GM19023 (cell line): ENCODE data around the gene GSTT4.
"Not testable (repeated sequence)": the region's sequence is repeated elsewhere in the genome, so short reads cannot be mapped to it uniquely, and the experiment has no call there.

Experiments used
- ATAC-seq: cut with Tn5 transposase; IDR thresholded peaks from one replicate; pipeline ENCODE4 v1.9.1; 2021; ENCODE audit warnings: mild to moderate bottlenecking, moderate library complexity; ENCODE audit not compliant: unreplicated experiment

Gene GSTT4

DNA sequence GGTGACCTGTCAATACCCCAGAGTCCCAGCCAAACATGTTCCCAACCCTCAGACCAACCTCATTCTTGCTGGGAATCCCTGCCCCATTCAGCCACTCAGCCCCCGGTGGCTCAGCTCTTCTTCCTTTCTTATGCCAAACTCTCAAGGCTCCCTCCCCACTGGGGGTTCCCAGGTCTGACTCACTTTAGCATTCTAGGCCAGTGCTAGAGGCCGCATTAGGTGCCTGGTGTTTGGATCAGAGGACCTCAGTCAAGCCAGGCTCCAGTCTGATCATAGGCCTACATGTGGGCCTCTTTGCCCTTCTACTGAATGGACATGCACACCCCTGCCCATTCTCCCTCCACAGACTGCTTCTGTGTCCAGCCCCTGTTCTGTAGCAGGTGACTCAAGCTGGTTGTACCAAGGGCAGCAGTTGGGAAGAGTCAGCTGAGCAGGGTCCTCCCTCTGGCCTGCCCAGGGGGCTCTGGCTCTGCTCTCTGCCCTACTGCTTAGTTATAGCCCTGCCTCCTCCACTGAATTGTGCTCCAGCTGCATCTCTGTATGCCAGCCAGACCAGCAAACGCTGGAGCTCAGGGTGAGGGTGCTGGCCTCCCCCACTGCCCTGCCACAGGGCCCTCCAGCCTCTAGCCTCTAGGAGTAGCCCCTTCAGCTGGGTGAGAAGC, 15.5 kb downstream of the GSTT4 start:
- ATAC-seq, result not testable (repeated sequence)

DNA sequence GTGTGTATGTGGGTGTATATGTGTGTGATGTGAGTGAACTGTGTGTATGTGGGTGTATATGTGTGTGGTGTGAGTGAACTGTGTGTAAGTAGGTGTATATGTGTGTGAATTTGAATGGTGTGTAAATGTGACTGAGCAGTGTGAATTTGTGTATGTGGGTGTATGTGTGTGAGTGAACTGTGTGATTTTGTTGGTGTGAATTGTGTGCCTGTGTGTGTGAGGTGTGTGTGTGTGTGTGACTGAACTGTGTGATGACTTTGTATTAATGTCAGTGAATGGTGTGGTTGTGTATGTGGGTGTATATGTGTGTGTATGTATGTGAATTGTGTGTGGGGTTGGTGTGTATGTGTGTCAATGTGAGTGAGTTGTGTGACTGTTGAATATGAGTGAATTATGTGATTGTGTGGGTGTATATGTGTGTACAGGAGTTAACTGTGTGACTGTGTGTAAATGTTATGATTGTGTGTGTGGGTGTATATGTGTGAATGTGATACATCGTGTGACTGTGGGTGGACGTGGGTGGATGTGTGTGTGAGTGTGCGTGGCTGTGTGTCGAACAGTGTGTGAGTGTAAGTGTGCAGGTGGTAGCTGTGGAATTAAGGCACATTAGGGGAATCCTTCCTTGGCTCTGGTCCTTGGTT, 18.6 kb downstream of the GSTT4 start:
- ATAC-seq, result not testable (repeated sequence)

DNA sequence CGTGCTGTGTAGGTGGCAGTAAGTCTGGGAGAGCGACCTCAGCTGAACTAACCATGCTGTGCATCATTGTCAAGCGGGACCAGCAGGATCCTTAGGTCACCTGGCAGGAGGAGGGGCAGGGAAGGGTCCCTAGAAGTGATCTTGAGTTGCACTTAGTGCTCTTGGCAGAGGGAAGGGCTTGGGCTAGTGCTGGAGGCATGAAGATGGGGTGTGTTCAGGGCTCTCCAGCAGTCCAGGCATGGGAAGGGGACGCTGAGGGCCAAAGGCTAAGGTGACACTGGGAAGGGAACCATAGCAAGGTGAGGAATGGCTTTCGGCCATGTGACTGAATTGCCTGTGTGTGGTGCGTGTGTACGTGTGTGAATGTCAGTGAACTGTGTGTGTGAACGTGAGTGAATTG, 19.2 kb downstream of the GSTT4 start:
- not testable (repeated sequence) for ATAC-seq

DNA sequence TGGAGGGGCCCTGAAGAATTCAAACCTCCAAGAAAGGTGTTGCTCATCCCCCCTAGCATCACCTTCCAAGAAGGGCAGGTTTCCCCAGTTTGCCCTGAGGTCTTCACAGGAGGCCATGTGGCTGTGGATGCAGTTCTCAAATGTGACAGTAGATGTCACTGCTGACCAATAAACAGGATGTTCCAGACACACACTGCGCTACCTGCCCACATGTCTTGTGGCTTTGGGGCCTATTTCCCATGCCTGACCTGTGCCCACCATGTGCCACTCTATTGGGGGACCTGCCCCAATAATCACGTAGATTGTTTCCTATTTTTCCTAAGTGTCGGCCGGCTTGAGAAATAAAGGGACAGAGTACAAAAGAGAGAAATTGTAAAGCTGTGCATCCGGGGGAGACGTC, 20.8 kb downstream of the GSTT4 start:
- no peak for ATAC-seq

DNA sequence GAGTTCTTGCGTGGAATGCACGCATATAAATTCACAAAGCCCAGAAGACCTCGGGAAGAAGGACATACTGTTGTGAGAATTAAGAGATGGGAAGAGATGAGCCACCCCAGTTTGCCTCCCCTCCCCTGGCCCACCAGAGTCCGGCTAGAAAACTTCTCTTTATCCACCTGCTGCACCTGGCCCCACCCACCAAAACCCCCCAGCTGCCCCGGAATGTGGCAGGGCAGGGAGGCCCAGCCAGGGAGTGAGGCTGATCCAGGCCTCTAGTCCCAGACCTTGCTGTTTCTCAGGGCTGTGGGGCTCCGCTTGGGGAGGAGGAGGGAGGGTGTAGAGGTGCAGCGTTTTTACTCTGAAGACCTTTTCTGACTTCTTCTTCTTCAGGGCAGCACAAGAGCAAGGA, 24.7 kb downstream of the GSTT4 start:
- ATAC-seq, result not testable (repeated sequence)

DNA sequence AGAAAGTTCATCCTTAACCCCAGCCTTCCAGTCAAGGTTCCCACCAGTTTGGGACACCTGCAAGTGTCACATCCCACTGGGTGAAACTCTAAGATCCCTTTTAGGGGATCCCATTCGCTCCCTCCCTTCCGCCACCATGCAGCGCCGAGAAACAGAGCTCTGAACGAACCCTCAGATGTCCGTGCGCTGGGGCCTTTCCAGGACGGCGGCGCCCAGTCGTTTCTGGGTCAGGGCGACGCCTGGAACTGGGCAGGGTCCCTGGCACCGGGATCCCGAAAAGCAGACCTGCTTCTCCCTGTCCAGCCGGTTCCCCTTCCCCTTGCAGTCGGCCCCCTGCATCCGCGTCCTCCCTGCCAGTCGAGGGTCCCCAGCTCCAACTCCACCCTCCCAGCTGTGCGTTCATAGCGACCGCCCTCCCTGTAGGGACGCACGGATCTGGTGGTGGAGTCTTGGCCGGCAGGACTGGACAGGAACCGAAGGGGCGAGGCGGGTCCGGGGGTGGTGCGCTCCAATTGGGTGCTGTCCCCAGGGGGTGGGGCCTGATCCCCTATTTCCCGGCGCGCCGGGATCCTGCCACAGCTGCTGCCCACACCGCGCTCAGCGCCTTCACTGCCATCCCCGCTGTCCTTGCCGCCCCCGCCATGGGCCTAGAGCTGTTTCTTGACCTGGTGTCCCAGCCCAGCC, 25.6 kb downstream of the GSTT4 start, which contains the start of gene GSTT2:
Gene GSTT2, plus strand, starts transcription at position 578 of the 684 bp plus-strand sequence.
- ATAC-seq, result not testable (repeated sequence)

DNA sequence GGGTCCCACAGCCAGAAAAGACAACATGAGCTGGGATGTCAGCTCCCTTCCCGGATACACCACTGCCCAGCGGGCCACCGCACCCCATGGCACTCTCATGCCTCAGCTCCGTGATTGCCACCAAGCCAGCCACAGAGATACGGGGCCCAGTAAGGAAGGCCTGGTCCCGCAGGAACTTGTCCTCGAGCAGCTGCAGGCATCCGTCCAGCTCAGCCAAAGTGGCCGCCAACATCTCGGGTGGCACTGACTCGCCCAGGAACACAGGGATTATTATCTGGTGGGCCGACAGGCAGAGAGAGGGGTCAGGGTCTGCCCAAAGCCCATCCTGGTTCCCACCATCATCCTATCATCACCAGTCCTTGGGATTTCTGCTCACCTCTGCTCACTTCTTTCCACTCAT, 27.9 kb downstream of the GSTT4 start:
- not testable (repeated sequence) for ATAC-seq

DNA sequence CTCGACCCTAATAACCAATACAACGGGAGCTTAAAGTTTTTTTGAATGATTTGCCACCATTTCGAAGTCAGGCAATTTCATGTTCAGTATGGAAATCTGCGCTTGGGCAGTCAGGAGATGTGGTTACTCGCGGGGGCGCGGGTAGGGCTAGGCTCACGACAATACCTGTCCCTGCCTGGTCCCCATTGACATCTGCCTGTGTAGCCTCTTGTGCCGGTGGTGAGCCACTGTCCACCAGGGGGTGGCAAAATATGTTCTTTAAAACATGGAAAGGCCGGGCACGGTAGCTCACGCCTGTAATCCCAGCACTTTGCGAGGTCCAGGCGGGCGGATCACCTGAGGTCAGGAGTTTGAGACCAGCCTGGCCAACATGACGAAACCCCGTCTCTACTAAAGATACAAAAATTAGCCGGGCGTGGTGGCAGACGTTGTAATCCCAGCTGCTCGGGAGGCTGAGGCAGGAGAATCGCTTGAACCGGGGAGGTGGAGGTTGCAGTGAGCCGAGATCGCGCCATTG, 30.4 kb downstream of the GSTT4 start:
- peak; percentile 35 for ATAC-seq

DNA sequence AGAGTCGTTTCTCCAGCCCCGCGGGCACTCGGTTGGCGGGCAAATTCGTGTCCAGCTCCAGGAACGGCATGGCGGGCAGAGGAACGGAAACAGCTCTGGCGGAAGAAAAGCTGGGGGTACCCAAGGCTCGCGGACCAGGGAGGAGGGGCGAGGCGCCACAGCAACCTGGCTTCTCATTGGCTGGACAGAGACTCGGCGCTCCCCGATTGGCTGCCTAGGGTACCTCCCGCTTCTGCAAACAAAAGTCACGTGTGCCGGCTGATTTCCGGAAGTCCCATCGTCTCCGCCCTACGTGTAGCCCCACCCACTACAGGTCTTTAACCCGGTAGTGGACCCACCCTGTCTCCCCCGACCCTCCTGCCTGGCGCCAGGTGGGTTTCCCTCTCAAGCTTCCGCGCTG, 30.9 kb downstream of the GSTT4 start, which contains the start of gene DDT:
Gene DDT, minus strand, starts transcription at position 97 of the 400 bp plus-strand sequence. Its CDS starts 27 bp downstream, at position 70.
- peak; percentile 86 for ATAC-seq

DNA sequence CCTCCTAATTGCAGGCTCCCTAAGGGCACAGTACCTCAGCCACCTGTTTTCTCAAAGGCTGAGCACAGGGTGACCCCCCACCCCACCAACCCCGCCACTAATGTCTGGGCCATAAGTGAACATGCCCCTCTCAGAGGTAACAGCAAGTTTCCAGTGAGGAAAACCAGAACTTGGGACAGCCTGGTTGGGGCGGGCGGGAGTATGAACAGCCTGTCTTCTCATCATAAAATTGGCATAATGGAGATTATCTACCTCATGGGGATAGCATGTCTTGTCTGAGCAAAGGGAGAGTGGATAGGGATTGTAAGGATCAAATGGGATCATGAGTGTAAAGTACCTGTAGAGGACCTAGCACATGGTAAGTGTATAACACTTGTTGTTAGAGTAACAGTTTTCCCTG, 33.3 kb downstream of the GSTT4 start:
- not testable (repeated sequence) for ATAC-seq

DNA sequence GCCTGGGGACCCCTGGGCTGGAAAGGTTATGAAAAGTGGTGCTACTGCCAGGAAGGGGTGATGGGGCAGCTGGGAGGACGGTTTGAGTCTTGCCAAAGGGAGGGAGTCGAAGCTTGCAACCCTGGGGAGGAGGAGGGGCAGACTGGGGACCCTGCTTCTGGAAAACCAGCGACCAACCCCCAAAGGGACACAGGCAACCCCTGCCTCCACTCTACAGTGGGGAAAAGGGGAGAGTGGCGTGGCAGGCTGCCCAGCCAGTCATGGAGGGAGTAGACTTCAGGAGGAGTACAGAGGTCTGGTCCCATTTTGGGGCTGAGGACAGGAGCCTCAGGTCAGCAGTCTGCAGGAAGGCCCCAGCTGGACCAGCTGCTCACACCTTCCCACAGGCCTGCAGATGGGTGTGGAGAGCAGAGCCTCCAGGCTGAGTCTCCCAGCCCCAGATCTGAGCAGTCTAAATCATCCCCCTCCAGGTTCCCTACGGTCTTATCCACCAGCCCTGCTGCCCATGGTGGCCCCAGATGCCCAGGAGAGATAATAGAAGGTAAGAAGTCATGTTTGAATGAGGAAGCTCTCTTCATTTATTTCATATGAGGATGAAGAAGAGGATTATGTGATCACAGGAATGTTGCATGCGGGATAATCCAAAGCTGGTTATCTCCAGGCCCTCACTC, 34.3 kb downstream of the GSTT4 start:
- no peak for ATAC-seq

DNA sequence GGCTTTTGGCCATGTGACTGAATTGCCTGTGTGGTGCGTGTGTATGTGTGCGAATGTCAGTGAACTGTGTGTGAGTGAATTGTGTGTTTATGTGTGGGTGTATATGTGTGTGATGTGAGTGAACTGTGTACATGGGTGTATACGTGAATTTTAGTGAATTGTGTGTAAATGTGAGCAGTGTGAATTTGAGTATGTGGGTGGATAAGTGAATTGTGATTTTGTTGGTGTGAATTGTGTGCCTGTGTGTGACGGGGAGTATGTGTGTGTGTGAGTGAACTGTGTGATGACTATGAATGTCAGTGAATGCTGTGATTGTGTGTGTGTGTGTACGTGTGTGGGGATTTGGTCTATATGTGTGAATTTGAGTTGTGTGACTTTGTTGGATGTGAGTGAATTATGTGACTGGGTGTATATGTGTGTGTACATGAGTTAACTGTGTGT, 35.0 kb downstream of the GSTT4 start:
- ATAC-seq, result no peak

DNA sequence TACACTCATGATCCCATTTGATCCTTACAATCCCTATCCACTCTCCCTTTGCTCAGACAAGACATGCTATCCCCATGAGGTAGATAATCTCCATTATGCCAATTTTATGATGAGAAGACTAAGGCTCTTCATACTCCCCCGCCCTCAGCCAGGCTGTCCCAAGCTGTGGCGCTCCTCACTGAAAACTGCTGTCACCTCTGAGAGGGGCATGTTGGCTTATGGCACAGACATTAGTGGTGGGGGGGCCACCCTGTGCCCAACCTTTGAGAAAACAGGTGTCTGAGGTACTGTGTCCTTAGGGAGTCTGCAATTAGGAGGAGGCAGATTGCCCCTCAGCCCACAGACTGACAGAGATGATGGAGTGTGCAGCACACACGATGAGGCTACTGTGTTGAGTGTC, 36.2 kb downstream of the GSTT4 start:
- no peak for ATAC-seq

DNA sequence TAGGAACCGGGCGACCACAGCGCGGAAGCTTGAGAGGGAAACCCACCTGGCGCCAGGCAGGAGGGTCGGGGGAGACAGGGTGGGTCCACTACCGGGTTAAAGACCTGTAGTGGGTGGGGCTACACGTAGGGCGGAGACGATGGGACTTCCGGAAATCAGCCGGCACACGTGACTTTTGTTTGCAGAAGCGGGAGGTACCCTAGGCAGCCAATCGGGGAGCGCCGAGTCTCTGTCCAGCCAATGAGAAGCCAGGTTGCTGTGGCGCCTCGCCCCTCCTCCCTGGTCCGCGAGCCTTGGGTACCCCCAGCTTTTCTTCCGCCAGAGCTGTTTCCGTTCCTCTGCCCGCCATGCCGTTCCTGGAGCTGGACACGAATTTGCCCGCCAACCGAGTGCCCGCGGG, 38.7 kb downstream of the GSTT4 start, which contains the start of gene DDTL:
Gene DDTL, plus strand, starts transcription at position 321 of the 400 bp plus-strand sequence. Its CDS starts 27 bp downstream, at position 348.
- peak; percentile 91 for ATAC-seq

DNA sequence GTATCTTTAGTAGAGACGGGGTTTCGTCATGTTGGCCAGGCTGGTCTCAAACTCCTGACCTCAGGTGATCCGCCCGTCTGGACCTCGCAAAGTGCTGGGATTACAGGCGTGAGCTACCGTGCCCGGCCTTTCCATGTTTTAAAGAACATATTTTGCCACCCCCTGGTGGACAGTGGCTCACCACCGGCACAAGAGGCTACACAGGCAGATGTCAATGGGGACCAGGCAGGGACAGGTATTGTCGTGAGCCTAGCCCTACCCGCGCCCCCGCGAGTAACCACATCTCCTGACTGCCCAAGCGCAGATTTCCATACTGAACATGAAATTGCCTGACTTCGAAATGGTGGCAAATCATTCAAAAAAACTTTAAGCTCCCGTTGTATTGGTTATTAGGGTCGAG, 39.2 kb downstream of the GSTT4 start:
- peak; percentile 43 for ATAC-seq

DNA sequence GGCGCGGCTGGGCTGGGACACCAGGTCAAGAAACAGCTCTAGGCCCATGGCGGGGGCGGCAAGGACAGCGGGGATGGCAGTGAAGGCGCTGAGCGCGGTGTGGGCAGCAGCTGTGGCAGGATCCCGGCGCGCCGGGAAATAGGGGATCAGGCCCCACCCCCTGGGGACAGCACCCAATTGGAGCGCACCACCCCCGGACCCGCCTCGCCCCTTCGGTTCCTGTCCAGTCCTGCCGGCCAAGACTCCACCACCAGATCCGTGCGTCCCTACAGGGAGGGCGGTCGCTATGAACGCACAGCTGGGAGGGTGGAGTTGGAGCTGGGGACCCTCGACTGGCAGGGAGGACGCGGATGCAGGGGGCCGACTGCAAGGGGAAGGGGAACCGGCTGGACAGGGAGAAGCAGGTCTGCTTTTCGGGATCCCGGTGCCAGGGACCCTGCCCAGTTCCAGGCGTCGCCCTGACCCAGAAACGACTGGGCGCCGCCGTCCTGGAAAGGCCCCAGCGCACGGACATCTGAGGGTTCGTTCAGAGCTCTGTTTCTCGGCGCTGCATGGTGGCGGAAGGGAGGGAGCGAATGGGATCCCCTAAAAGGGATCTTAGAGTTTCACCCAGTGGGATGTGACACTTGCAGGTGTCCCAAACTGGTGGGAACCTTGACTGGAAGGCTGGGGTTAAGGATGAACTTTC, 44.0 kb downstream of the GSTT4 start, which contains the start of gene GSTT2B:
Gene GSTT2B, minus strand, starts transcription at position 112 of the 688 bp plus-strand sequence. Its CDS starts 64 bp downstream, at position 48.
- not testable (repeated sequence) for ATAC-seq

DNA sequence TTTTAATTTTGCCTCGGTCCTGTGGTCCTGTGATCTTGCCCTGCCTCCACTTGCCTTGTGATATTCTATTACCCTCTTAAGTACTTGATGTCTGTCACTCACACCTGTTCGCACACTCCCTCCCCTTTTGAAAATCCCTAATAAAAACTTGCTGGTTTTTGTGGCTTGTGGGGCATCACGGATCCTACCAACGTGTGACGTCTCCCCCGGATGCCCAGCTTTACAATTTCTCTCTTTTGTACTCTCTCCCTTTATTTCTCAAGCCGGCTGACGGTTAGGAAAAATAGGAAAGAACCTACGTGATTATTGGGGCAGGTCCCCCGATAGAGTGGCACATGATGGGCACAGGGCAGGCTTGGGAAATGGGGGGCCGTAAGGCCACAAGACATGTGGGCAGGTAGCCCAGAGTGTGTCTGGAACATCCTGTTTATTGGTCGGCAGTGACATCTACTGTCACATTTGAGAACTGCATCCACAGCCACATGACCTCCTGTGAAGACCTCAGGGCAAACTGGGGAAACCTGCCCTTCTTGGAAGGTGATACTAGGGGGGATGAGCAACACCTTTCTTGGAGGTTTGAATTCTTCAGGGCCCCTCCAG, 48.9 kb downstream of the GSTT4 start:
- not testable (repeated sequence) for ATAC-seq

DNA sequence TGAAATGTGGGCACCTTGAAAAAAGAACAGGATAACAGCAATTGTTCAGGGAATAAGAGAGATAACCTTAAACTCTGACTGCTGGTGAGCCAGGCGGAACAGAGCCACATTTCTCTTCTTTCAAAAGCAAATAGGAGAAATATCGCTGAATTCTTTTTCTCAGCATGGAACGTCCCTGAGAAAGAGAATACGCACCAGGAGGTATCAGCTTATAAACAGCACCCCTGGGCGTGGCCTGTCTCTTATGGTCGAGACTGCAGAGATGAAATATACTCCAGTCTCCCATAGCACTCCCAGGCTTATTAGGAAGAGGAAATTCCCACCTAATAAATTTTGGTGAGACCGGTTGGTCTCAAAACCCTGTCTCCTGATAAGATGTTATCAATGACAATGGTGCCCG, 49.4 kb downstream of the GSTT4 start:
- not testable (repeated sequence) for ATAC-seq

DNA sequence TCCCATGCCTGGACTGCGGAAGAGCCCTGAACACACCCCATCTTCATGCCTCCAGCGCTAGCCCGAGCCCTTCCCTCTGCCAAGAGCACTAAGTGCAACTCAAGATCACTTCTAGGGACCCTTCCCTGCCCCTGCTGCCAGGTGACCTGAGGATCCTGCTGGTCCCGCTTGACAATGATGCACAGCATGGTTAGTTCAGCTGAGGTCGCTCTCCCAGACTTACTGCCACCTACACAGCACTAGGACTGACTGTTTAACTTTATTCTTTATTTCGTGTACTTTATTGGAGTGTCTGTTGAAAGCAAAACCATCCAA, 50.3 kb downstream of the GSTT4 start:
- not testable (repeated sequence) for ATAC-seq
